Thyroid gland (tissue), 4 donors: ENCODE data around the gene PLA2G3. TPM values are rescaled to one million over a fixed set of nuclear protein-coding genes. Genes with fewer than 3 reads are reported as not detected.

ENCODE experiments used
- DNase-seq, 2 donors: peaks; one replicate each; pipeline ENCODE4 v3.0.0-alpha.2; 2019
- H3K27ac ChIP-seq, 3 donors: fragments of 200-600 bp; sonication (generic); 1 replicate in 2 of 3; 2 replicates in 1 of 3; pipeline ENCODE4 v1.5.1; 2016 to 2019; ENCODE audit warnings: mild to moderate bottlenecking in 1 of 3, moderate library complexity in 1 of 3
- H3K27me3 ChIP-seq: fragments of 200-600 bp; sonication (generic); one replicate; pipeline ENCODE4 v1.5.1; 2019
- H3K36me3 ChIP-seq, 2 donors: fragments of 200-600 bp; sonication (generic); one replicate each; pipeline ENCODE4 v1.5.1; 2016 to 2019
- H3K4me1 ChIP-seq, 2 donors: fragments of 200-600 bp; sonication (generic); one replicate each; pipeline ENCODE4 v1.5.1; 2017 to 2019
- H3K4me3 ChIP-seq, 3 donors: fragments of 200-600 bp; sonication (generic); replicated peaks in 1 of 3; 1 replicate in 2 of 3; 2 replicates in 1 of 3; pipeline ENCODE4 v1.5.1; 2016; ENCODE audit warnings: mild to moderate bottlenecking in 1 of 3
- H3K9me3 ChIP-seq: fragments of 200-600 bp; sonication (generic); one replicate; pipeline ENCODE4 v1.5.1; 2017
- POLR2A ChIP-seq, 2 donors: fragments of 450-650 bp; IDR thresholded peaks; one replicate each; pipeline ENCODE4 v1.6.1; 2017; ENCODE audit warnings: antibody characterized with exemption in 2 of 2, mild to moderate bottlenecking in 2 of 2, moderate library complexity in 1 of 2
- WGBS, 2 donors: methylation state at CpG; one replicate each; pipeline ENCODE4 v1.1.5; 2017; 5-methylcytosine and 5-hydroxymethylcytosine counted together
- intact Hi-C: fragments of 100-400 bp; cut with DNase I; formaldehyde crosslinking; loops from one replicate; pipeline ENCODE4 v1.15.1; 2023
- total RNA-seq, 4 donors: library from RNA; depleted of rRNA; stranded (reverse); fragments of >200 nt; gene quantifications; one replicate each; pipeline ENCODE4 v1.2.3, GENCODE V29; 2016
- TF ChIP-seq, protein P1 (sequence below), 6 experiments: fragments of 200-600 bp in 3 of 6; fragments of 450-650 bp in 3 of 6; sonication (generic) in 3 of 6; IDR thresholded peaks; one replicate each; pipeline ENCODE4 v1.5.1; 2016 to 2019; ENCODE audit warnings: antibody characterized with exemption in 6 of 6, mild to moderate bottlenecking in 2 of 6, inconsistent platforms in 1 of 6, moderate library complexity in 1 of 6

Gene PLA2G3
- total RNA-seq, 4 donors from 2014 or later: 0.22 to 1.9 (median 0.83) TPM; not detected in 1

DNA sequence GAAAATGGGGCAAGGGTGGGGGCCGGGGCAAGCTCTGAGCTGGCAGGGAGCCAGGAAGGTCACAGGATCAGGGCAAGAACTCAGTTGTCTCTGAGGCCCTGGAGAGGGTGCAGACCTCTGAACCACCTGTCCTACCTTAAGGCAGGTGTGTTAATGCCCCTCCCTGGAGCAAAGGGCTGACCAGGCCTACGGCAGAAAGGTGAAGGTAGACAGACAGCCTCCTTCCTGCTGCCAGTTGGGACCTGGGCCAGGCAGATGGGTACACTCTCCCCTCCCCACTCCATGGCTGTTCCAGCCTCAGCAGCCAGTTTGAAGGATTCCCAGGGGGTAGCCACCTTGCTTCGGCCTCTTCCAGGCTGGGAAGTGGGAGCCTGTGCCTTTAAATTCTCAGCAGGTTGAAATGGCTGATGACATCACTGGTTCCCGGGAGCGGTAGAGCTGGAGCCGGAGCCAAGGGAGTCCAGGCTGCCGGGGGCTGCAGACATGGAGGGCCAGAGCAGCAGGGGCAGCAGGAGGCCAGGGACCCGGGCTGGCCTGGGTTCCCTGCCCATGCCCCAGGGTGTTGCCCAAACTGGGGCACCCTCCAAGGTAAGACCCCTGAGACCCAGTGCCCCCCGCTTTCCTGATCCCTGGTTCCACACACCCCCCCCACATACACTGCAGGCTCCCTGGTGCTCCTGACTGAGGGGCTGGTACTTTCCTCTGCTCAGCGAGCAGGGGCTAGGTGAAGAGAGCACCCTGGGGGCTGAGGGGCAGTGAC is 17.6 kb downstream of the PLA2G3 start, which contains the start of gene INPP5J:
INPP5J (plus strand) TSS at position 435 of the 760 bp plus-strand sequence; CDS start at position 484, 49 bp downstream.
- H3K36me3 ChIP-seq: no peaks in the 10 kb centered on the region
- intact Hi-C loops: no loop called here
- H3K4me1 ChIP-seq: peaks cover 45 to 47% of the 10 kb centered on the region in 2 donors
- peak within 1 kb of the TSS; percentile 93 to 99 (median 94) for H3K27ac ChIP-seq
- DNase-seq: peak; percentile 83 to 86
- H3K9me3 ChIP-seq: no peaks in the 10 kb centered on the region
- peak; percentile 86 to 97 for TF ChIP-seq POLR2A (IDR thresholded peaks at IDR 0.05)
- TF ChIP-seq, protein P1, sequence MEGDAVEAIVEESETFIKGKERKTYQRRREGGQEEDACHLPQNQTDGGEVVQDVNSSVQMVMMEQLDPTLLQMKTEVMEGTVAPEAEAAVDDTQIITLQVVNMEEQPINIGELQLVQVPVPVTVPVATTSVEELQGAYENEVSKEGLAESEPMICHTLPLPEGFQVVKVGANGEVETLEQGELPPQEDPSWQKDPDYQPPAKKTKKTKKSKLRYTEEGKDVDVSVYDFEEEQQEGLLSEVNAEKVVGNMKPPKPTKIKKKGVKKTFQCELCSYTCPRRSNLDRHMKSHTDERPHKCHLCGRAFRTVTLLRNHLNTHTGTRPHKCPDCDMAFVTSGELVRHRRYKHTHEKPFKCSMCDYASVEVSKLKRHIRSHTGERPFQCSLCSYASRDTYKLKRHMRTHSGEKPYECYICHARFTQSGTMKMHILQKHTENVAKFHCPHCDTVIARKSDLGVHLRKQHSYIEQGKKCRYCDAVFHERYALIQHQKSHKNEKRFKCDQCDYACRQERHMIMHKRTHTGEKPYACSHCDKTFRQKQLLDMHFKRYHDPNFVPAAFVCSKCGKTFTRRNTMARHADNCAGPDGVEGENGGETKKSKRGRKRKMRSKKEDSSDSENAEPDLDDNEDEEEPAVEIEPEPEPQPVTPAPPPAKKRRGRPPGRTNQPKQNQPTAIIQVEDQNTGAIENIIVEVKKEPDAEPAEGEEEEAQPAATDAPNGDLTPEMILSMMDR (IDR thresholded peaks at IDR 0.05): no peak
- no peaks in the 10 kb centered on the region for H3K27me3 ChIP-seq
- WGBS, 2 donors: 4 to 23% methylated on average over 3 to 5 of the region's 10 CpGs
- H3K4me3 ChIP-seq: peak within 1 kb of the TSS; percentile 56 to 86 (median 83)

DNA sequence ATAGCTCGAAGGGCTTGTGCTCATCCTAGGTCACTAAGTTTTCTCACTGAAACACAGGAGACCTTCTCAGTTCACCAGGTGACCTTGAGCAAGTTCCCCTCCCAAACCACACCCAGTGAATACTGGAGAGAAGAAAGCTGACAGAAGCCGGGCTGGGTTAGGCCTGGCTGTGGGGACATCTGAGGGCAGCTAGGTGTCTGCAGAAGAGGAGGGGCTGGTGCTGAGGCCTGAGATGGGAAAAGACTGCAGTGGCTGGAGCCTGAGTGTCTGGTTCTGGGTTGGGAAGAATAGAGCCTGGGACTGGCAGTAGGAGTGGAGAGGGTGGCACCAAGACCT is 18.1 kb downstream of the PLA2G3 start:
- DNase-seq: no peak
- WGBS, 2 donors: 45 to 72% methylated on average over 2 of the region's 2 CpGs

DNA sequence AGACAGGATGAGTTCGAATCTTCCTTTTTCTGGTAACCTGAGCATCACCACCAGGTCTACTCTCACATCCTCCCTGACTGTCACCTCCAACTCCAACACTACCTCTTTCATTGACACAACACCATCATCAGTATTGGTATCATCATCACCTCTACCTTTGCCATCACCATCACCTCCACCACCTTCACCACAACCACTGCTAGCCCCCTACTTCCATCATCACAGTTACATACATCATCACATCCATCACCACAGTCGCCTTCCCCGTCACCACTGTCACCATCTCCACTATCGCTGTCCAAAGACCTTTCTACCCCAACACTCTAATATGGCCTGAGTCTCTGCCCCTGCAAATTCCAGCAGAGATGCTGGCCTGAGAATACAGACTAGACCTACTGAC is 18.9 kb downstream of the PLA2G3 start:
- intact Hi-C loops: no loop called here
- H3K4me3 ChIP-seq: no peak overlapping the region
- TF ChIP-seq POLR2A (IDR thresholded peaks at IDR 0.05): no peak
- TF ChIP-seq, protein P1 (IDR thresholded peaks at IDR 0.05): no peak
- no peaks in the 10 kb centered on the region for H3K27me3 ChIP-seq
- 95 to 96% methylated on average over 4 of the region's 4 CpGs for WGBS, 2 donors
- no peak for DNase-seq
- H3K27ac ChIP-seq: peak overlapping the region; percentile 93 to 99 (median 94)
- no peaks in the 10 kb centered on the region for H3K36me3 ChIP-seq
- peaks cover 32 to 34% of the 10 kb centered on the region in 2 donors for H3K4me1 ChIP-seq
- H3K9me3 ChIP-seq: no peaks in the 10 kb centered on the region

More for the DNA sequence above, 18.1 kb downstream of the PLA2G3 start:
- Histone ChIP-seq H3K4me1 (peaks cover 40 to 41% of the 10 kb centered on the region in 2 donors), H3K36me3 (no peaks in the 10 kb centered on the region), H3K9me3 (no peaks in the 10 kb centered on the region), H3K27me3 (no peaks in the 10 kb centered on the region), H3K27ac (peak overlapping the region; percentile 93 to 99 (median 94)), H3K4me3 (no peak overlapping the region)
- TF ChIP-seq, protein P1 (IDR thresholded peaks at IDR 0.05): no peak
- TF ChIP-seq POLR2A (IDR thresholded peaks at IDR 0.05): no peak
- intact Hi-C loops: no loop called here

DNA sequence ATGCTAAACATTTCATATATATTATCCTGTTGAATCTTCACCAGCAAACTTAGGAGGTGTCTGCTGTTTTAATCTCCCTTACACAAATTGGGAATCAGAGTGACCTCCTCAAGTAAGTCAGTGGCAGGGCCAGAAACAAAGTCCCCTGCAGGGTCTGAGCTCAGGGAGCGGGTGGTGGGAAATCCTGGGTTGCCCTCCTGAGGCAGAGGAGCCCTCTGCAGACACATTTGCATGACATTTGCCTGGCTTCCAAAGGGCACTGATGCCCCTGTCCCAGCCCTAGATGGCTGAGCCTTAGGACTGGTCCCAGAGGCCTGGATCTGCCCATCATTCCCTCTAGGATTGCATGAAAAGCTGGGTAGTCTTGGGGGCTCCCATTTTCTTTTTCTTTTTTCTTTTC is 19.7 kb downstream of the PLA2G3 start:
- no peak for DNase-seq
- no peak overlapping the region for H3K4me3 ChIP-seq
- WGBS, 2 donors: 100% methylated on average over 1 of the region's 1 CpG
- TF ChIP-seq POLR2A (IDR thresholded peaks at IDR 0.05): no peak
- TF ChIP-seq, protein P1 (IDR thresholded peaks at IDR 0.05): no peak
- intact Hi-C loops: no loop called here
- H3K9me3 ChIP-seq: no peaks in the 10 kb centered on the region
- no peaks in the 10 kb centered on the region for H3K36me3 ChIP-seq
- H3K27me3 ChIP-seq: no peaks in the 10 kb centered on the region
- H3K27ac ChIP-seq: no peak overlapping the region
- peaks cover 25 to 26% of the 10 kb centered on the region in 2 donors for H3K4me1 ChIP-seq

DNA sequence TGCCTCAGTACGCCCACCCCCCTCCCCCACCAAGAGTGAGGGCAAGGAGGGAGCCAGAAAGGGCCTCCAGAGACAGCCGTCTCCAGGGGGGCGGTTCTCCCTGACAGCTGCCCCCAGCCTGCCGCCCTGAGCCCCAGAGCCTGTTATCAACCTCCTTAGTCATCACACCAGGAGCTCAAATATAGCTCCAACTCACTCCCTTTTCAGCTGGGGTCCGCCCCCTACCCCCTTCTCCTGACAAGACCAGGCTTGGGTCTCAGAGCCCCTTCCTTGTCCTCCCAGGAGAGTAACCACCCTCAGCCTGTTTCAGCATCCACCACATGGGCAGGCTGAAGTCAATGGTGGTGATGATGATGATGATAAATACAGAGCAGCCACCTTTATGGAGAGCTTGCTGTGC is 20.1 kb downstream of the PLA2G3 start:
- intact Hi-C loops: no loop called here
- H3K4me1 ChIP-seq: peaks cover 21 to 22% of the 10 kb centered on the region in 2 donors
- TF ChIP-seq, protein P1 (IDR thresholded peaks at IDR 0.05): no peak
- TF ChIP-seq POLR2A (IDR thresholded peaks at IDR 0.05): no peak
- WGBS, 2 donors: 73 to 89% methylated on average over 1 to 2 of the region's 5 CpGs
- H3K27ac ChIP-seq: no peak overlapping the region
- H3K4me3 ChIP-seq: no peak overlapping the region
- H3K36me3 ChIP-seq: no peaks in the 10 kb centered on the region
- DNase-seq: peak in 1 of 2 donors; percentile 1
- no peaks in the 10 kb centered on the region for H3K27me3 ChIP-seq
- H3K9me3 ChIP-seq: no peaks in the 10 kb centered on the region
